GM12872 (cell line): ENCODE results near the gene RAD52.
A peak's percentile ranks its signal among the peaks of the same experiment; 100 is the strongest.

Source experiments
- TF ChIP-seq, protein P1 (sequence below): IDR thresholded peaks from 3 replicates; pipeline ENCODE4 v1.5.1; 2011; ENCODE audit warnings: low read depth, mild to moderate bottlenecking, low read length, moderate library complexity; ENCODE audit not compliant: insufficient read depth

The RAD52 gene

DNA sequence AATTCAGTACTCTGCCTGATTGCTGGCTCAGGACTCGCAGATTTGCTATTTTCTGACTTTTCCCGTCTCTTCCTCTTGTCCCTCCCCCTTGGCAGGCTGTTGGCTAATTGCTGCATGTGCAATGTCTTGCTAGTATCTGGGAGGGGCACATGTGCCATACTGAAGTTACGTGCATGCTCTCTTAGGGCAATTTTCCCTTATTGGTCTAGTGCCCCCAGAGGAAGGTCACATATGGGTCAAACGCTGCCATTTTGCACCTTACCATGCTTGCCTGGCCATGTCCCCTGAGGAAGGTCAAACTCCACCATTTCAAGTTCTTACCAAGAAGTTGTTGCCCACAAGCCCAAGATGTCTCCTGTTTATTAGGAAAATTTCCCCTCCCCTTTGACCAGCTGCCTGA, 27.7 kb upstream of the RAD52 start:
- TF ChIP-seq, protein P1, sequence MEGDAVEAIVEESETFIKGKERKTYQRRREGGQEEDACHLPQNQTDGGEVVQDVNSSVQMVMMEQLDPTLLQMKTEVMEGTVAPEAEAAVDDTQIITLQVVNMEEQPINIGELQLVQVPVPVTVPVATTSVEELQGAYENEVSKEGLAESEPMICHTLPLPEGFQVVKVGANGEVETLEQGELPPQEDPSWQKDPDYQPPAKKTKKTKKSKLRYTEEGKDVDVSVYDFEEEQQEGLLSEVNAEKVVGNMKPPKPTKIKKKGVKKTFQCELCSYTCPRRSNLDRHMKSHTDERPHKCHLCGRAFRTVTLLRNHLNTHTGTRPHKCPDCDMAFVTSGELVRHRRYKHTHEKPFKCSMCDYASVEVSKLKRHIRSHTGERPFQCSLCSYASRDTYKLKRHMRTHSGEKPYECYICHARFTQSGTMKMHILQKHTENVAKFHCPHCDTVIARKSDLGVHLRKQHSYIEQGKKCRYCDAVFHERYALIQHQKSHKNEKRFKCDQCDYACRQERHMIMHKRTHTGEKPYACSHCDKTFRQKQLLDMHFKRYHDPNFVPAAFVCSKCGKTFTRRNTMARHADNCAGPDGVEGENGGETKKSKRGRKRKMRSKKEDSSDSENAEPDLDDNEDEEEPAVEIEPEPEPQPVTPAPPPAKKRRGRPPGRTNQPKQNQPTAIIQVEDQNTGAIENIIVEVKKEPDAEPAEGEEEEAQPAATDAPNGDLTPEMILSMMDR: peak; percentile 32; the same call in 1 of the 3 replicates

DNA sequence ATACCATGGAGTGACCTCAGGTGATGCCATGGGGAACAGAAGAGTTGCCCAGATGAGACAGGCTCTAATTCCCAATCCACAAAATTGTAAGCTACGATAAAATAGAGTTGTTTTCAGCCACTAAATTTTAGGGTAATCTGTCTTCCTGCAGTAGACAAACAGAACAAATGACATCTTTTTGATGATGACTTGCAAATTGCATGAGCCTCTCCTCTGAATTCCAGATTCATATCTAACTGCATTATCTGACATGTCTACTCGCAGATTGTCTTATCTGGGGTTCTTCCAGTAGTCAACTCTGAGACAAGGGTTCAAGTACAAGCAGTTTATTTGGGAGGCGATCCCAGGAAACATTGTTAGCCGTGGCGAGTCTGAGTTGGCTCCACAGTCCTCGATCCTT, 27.1 kb upstream of the RAD52 start:
- TF ChIP-seq, protein P1: no peak

DNA sequence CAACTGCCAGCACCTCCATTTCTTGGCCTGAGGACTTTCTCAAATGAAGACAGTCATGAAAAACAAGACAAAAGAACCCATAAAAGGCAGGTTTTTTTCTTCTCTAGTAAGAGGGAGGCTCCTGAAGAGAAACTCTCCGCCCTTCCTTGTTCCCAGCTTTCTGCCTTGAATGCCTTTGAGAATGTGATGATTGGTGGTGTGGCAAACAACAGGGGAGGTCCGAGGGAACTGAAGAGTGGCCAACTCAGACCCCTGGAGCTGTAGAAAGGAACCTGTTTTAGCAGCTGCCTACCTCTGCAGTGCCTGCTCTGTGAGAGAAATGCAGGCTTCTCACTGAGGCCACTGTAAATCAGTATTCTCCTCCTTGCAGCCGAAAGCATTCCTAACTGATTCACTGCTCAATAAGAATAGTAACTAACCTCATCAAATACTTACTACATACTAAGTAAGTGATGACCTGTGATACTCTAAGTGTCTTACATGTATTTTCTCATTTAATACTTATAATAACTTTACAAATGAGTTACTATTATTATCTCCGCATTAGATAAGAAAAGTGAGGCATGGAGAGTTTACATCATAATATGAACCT, 24.9 kb upstream of the RAD52 start:
- TF ChIP-seq, protein P1: no peak

- TF ChIP-seq, protein P1: no peak
Observed at GRCh38 chr12:971991-972390, 22.5 kb upstream of the RAD52 start.

DNA sequence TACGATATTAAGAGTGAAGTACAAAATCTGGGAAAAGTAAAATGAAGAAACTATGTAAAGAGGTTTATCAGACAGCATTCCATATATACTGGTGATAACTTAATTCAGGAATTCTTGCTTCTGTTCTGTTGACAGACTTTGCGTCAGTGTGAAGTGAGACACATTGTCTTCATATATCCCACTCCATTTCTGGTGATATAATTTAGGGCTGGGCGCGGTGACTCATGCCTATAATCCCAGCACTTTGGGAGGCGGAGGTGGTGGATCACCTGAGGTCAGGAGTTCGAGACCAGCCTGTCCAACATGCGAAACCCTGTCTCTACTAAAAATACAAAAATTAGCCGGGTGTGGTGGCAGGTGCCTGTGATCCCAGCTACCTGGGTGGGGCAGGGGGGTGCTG, 20.3 kb upstream of the RAD52 start:
- TF ChIP-seq, protein P1: no peak

DNA sequence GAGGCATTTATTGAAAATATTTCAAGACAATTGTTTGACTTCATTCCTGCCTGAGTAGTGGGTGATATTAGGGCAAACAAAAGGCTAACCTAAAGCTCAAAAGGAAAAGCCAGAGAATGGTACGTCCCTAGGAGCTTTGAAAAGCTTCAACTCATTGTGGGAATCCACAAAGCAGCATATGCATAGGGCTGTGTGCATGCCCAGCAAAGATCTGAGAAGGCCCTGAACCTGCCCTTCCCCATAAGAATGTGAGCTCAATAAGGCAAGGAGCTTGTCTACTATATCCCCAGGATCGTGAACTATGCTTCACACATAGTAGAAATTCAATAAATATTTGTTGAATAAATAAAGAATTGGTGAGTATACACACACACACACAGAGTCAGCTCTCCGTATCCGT, 19.1 kb upstream of the RAD52 start:
- TF ChIP-seq, protein P1: no peak

DNA sequence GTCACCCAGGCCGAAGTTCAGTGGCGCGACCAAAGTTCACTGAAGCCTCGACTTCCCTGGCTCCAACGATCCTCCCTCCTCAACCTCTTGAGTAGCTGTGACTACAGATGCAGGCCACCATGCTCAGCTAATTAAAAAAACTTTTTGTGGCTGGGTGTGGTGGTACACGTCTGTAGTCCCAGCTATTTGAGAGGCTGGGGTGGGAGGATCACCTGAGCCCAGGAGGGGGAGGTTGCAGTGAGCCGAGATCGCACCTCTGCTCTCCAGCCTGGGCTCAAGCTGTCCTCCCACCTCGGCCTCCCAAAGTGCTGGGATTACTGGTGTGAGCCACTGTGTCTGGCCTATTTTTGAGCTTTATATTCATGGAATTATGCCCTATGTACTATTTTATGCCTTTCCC, 18.1 kb upstream of the RAD52 start:
- TF ChIP-seq, protein P1: no peak

GRCh38 chr12:966724-967123, 17.2 kb upstream of the RAD52 start:
- TF ChIP-seq, protein P1: no peak
